IgD-negative memory B cell (primary cell): ENCODE data around the gene NRGN. TPM values are rescaled to one million over a fixed set of nuclear protein-coding genes. Genes with fewer than 3 reads are reported as not detected.

Experiments
- H3K27ac Mint-ChIP-seq, 3 donors: one replicate each; pipeline ENCODE4 v1.8.0; 2020 to 2022; ENCODE audit warnings: mild to moderate bottlenecking in 3 of 3, mixed read lengths in 3 of 3, moderate library complexity in 1 of 3
- H3K27me3 Mint-ChIP-seq: one replicate; pipeline ENCODE4 v1.8.0; 2021; ENCODE audit warnings: mixed read lengths
- H3K36me3 Mint-ChIP-seq: one replicate; pipeline ENCODE4 v1.8.0; 2020; ENCODE audit warnings: mild to moderate bottlenecking, mixed read lengths
- H3K4me1 Mint-ChIP-seq, 3 donors: one replicate each; pipeline ENCODE4 v1.8.0; 2020 to 2022; ENCODE audit warnings: mixed read lengths in 3 of 3, mild to moderate bottlenecking in 1 of 3
- H3K4me3 Mint-ChIP-seq, 4 donors: one replicate each; pipeline ENCODE4 v1.8.0; 2020 to 2022; ENCODE audit warnings: mild to moderate bottlenecking in 4 of 4, mixed read lengths in 4 of 4, moderate library complexity in 3 of 4
- H3K9me3 Mint-ChIP-seq, 3 donors: one replicate each; pipeline ENCODE4 v1.8.0; 2020 to 2021; ENCODE audit warnings: mixed read lengths in 3 of 3, mild to moderate bottlenecking in 1 of 3
- polyA plus RNA-seq: library from polyadenylated mRNA; unstranded; fragments of 300-500 nt; fragmentation: Illumina TruSeq; gene quantifications from one replicate; pipeline ENCODE4 v1.2.3, GENCODE V29; 2021

NRGN gene
- polyA plus RNA-seq, 1 donor from 2014 or later, result 4.6 TPM

DNA sequence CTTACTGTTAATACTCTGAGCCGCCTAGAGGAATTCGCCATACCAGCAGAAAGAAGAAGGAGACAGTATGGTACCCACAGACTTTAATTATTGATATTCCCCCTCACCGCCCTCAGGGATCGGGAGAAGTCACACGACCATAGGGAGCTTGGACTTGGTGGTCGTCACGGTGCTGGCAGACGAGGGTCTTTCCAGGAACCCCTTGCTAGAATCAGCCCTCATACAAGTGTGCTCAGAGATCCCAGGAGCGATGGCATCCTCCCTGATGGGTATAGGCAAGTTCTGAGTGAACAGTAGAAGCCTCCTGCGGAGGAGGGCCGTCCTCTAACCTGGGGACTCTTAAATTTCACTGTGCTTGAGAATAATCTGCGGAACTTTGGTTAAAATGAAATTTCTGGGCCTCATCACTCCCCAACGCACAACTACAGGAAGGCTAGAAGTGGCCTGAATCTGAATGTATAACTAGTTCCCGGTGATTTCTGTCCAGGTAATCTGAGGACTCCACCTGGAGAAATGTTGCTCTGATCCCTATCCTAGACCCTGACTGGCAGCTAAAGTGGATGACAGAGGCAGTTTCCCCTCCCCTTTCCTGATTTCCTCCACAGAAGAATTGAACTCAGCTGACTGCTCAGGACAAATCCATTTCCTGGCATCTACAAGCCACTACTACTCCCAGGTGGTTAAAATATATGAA is 7.8 kb downstream of the NRGN start:
- H3K27ac Mint-ChIP-seq, result peak overlapping the region in 1 of 3 donors; percentile 94
- H3K36me3 Mint-ChIP-seq, result peaks cover 2% of the 10 kb centered on the region
- no peaks in the 10 kb centered on the region for H3K9me3 Mint-ChIP-seq
- H3K4me1 Mint-ChIP-seq, result peaks cover 12 to 19% (median 15%) of the 10 kb centered on the region in 3 donors
- peaks cover 13% of the 10 kb centered on the region for H3K27me3 Mint-ChIP-seq
- H3K4me3 Mint-ChIP-seq, result peak overlapping the region; percentile 81 to 100 (median 98)

DNA sequence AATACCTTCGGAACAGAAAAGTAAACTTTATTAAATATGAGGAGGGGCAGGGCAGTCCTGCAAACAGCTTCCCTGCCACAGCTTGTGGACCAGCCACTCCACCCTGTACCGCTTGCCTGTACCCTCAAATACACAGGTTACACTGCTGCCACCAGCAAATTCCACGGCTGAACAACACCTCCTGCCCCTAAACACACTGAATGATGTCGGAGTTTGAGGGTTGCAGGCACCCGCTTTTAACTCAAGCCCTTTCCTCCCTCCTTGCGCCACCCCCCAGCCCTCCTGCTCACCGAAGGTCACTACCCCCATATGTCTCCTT is 8.3 kb downstream of the NRGN start:
- H3K27me3 Mint-ChIP-seq, result peaks cover 13% of the 10 kb centered on the region
- H3K9me3 Mint-ChIP-seq, result no peaks in the 10 kb centered on the region
- peak overlapping the region in 2 of 4 donors; percentile 73 to 81 for H3K4me3 Mint-ChIP-seq
- H3K36me3 Mint-ChIP-seq, result peaks cover 2% of the 10 kb centered on the region
- H3K4me1 Mint-ChIP-seq, result peaks cover 12 to 19% (median 15%) of the 10 kb centered on the region in 3 donors
- H3K27ac Mint-ChIP-seq, result no peak overlapping the region

DNA sequence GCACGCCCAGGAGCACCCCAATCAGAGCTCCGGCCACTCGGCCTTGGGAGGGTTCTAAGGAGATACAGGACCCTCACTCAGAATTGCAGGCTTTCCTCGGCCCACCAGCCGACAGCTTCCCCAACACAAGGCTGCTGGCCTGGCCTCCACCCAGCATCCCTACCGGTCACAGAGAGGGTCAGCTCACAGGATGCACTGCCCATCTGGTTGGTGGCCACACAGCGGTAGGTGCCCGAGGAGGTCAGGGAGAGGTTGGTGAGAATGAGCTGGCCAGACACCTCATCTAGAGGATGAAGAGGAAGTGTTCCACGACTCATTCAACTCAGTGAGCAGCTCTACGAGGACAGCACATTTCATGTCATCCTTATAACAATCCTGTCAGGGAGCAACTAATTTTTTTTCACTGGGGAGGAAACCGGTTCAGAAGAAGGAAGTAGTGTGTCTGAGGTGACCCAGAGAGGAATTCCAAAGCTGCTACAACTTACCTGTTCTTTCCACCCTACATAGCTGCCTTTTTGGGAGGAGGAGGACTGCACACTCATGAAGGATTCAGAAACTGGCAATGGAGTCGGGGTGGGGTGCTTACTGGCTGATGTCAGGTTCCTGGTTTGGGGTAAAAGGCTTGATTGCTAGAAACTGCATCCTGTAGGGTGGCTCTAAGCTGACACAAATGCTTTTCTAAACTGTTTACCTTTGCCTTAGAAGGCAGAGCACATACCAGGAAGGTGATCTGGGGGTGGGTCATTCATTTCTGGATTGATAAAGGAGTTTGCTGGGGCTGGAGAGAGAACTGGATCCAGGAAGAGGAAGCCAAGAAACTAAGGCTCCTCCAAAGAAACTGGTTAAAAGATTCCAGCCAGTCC is 9.0 kb downstream of the NRGN start:
- H3K4me3 Mint-ChIP-seq, result peak overlapping the region in 2 of 4 donors; percentile 73 to 81
- H3K9me3 Mint-ChIP-seq, result no peaks in the 10 kb centered on the region
- H3K4me1 Mint-ChIP-seq, result peaks cover 12 to 19% (median 15%) of the 10 kb centered on the region in 3 donors
- peak overlapping the region in 2 of 3 donors; percentile 63 to 83 for H3K27ac Mint-ChIP-seq
- peaks cover 2% of the 10 kb centered on the region for H3K36me3 Mint-ChIP-seq
- H3K27me3 Mint-ChIP-seq, result peaks cover 10% of the 10 kb centered on the region

DNA sequence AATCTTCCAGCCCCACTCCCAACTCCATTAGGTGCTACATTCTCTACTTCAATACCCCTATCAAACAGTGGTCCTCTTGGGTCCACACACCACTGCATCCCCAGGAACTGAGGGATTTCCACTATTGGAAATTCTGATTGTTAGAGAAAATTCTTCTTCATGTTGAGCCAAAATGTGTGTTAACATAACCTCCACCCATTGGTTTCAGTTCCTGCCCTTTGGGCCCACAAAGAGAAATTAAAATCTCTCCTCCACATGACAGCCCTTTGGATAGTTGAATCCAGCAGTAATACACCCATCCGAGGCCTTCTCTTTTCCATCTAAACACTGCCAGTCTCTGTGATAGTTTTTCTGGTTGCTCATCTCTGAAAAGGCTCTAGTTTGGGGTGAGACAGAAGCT is 10.2 kb downstream of the NRGN start:
- Mint-ChIP-seq H3K27ac (no peak overlapping the region), H3K9me3 (no peaks in the 10 kb centered on the region), H3K36me3 (peaks cover 2% of the 10 kb centered on the region), H3K4me3 (peak overlapping the region in 3 of 4 donors; percentile 44 to 65 (median 59)), H3K4me1 (peaks cover 12 to 19% (median 15%) of the 10 kb centered on the region in 3 donors), H3K27me3 (peaks cover 9% of the 10 kb centered on the region)

DNA sequence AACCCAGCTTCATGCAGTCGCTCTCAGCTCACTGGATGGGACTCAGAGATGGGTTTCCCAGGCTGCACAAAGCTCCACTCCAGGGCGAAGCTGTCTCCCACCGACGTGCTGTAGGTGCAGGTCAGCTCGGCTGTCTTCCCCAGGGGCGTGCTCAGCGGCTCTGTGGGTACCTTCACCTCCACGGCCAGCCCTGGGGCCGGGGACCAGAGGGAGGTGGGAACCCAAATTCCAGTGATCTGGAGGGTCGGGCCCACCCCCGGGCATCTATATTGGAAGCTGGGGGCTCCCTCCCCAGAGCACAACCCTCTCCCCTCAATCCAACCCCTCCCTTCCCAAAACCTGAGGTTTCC is 11.6 kb downstream of the NRGN start:
- H3K9me3 Mint-ChIP-seq, result no peaks in the 10 kb centered on the region
- H3K27ac Mint-ChIP-seq, result no peak overlapping the region
- H3K36me3 Mint-ChIP-seq, result peaks cover 2% of the 10 kb centered on the region
- no peak overlapping the region for H3K4me3 Mint-ChIP-seq
- peaks cover 9% of the 10 kb centered on the region for H3K27me3 Mint-ChIP-seq
- H3K4me1 Mint-ChIP-seq, result peaks cover 12 to 16% (median 13%) of the 10 kb centered on the region in 3 donors

DNA sequence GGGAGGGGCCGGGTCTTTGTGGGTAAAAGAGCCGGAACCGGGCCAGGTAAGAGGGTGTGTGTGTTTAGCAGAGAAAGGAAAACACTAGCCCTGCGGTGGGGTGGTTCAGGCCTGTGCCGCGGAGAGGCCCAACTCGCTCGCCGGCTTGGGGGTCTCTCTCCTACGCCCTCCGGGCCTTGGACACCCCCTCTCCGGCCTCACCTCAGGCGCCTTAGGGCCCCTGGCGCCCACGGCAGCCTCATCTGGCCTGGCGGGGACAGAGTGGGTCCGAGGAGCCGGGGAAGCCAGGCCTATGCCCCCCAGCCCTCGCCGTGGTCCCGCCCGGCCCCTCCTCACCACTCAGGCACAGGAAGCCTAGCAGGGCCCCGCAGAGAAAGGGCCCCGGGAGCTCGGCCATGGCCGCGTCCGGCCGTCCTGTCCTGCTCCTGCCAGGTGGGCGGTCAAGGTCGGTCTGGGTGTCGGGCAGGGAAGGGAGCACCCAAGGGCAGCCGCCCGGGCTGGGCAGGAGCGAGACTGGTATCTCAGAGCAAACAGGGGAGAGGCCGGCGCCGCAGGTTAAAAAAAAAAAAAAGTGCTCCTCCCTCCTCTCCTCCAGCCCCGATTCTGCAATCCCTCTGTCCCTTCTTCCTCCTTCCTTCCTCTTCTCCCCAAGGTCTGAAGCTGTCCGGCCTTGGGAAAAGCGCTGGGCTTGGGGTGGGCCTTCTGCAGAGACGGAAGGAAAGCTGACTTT is 12.2 kb downstream of the NRGN start, which contains the start of gene VSIG2:
TSS of gene VSIG2 (minus strand) at position 515 of the 730 bp plus-strand sequence. CDS start at position 397, 118 bp downstream.
- Mint-ChIP-seq H3K4me1 (peaks cover 12 to 17% (median 16%) of the 10 kb centered on the region in 3 donors), H3K4me3 (peak within 1 kb of the TSS in 1 of 4 donors; percentile 1), H3K9me3 (no peaks in the 10 kb centered on the region), H3K36me3 (peaks cover 2% of the 10 kb centered on the region), H3K27ac (no peak within 1 kb of the TSS), H3K27me3 (peaks cover 11% of the 10 kb centered on the region)

DNA sequence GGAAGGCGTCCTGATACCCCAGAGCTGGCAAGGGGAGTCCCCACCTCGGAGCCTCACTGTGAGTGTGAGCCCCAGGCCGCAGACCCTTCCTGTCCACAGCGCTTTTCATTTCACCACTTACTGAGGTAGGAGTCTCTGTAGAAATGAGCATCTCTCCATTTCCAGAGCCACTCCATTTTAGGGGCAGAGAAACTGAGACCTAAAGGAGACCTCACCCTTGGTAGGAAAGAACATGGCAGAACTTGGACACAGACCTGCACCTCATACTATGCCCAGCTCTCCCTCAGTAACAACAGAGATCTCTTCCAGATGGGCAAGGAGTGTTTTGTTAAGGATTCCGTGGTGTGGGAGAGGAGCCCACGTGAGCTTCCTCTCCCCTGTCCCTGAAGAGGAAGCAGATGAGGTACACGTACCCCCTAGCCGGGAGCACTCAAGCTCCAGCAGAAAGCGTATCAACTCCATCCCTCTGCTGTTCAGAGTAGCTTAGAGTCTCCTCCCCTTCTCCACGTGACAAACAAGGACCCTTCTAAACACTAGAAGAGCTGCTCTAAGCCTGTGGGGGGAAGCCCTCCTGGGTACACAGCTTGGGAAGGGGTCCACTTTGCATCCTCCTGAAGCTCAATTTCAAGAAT is 12.8 kb downstream of the NRGN start:
- Mint-ChIP-seq H3K4me3 (no peak overlapping the region), H3K4me1 (peaks cover 12 to 17% (median 16%) of the 10 kb centered on the region in 3 donors), H3K27me3 (peaks cover 15% of the 10 kb centered on the region), H3K9me3 (no peaks in the 10 kb centered on the region), H3K27ac (no peak overlapping the region), H3K36me3 (peaks cover 2% of the 10 kb centered on the region)

DNA sequence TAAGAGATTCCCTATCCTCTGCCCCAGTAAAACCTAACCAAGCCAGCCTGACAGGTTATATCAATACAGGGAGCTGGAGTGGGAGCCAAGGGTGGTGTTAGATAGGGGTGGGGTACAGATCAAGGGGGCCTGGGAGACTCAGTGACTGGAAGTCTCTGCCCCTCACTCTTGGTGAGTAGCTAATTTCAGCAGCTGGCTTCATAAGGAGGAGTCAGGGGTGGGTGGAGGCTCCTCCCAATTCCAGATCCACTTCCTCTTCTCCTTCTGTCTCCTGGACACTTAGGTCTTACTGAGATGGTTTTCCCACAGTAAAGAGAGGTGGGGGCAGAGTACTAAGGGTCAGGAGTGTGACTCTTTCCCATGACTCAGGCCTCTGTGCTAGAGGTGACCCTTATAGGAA is 13.5 kb downstream of the NRGN start:
- Mint-ChIP-seq H3K27ac (peak overlapping the region in 1 of 3 donors; percentile 36), H3K4me1 (peaks cover 14 to 18% (median 15%) of the 10 kb centered on the region in 3 donors), H3K4me3 (no peak overlapping the region)

DNA sequence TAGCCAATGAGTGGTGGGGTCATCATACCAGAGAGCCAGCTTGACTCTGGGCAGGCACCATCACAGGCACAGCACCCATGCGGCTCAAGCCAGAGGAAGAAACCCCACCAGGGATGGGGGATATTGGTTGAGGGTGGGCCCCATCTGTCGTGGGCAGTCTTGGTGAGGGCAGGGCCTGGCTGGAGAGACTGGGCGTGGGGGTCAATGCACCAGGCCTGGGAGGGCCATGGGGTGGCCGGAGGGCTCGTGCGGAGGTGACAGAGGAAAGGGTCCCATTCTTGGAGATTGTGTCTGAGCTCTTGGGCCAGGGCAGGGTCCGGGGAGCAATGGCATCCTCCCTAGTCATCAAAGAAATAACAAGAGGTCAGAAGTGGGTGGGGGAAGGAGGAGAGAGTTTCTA is 13.9 kb downstream of the NRGN start:
- peaks cover 20% of the 10 kb centered on the region for H3K27me3 Mint-ChIP-seq
- peaks cover 2% of the 10 kb centered on the region for H3K36me3 Mint-ChIP-seq
- peaks cover 16 to 20% (median 17%) of the 10 kb centered on the region in 3 donors for H3K4me1 Mint-ChIP-seq
- H3K9me3 Mint-ChIP-seq, result no peaks in the 10 kb centered on the region
- H3K4me3 Mint-ChIP-seq, result no peak overlapping the region
- H3K27ac Mint-ChIP-seq, result peak overlapping the region in 2 of 3 donors; percentile 15 to 36

More for the DNA sequence above, 13.5 kb downstream of the NRGN start:
- Mint-ChIP-seq H3K36me3 (peaks cover 2% of the 10 kb centered on the region), H3K9me3 (no peaks in the 10 kb centered on the region), H3K27me3 (peaks cover 18% of the 10 kb centered on the region)

DNA sequence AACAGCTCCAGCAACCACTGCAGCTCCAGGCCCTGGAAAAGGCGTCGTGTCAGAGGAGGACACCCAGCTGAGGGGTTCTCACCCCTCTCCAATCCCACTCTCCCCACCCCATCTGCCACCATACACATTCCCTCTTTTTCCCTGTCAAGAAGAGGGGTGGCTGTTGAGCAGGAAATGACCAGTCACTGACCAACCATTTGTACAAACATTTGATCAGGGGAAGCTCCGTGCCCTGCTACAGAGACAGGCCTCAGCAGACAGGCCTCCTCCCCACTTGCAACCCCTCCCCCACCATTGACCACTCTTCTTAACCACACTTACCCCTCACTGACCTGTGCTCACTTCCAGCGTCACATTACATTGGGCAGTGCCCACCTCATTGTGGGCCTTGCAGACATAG is 14.6 kb downstream of the NRGN start:
- H3K27me3 Mint-ChIP-seq, result peaks cover 25% of the 10 kb centered on the region
- H3K27ac Mint-ChIP-seq, result peak overlapping the region in 1 of 3 donors; percentile 15
- H3K9me3 Mint-ChIP-seq, result no peaks in the 10 kb centered on the region
- peaks cover 12 to 21% (median 16%) of the 10 kb centered on the region in 3 donors for H3K4me1 Mint-ChIP-seq
- H3K4me3 Mint-ChIP-seq, result no peak overlapping the region
- peaks cover 2% of the 10 kb centered on the region for H3K36me3 Mint-ChIP-seq

DNA sequence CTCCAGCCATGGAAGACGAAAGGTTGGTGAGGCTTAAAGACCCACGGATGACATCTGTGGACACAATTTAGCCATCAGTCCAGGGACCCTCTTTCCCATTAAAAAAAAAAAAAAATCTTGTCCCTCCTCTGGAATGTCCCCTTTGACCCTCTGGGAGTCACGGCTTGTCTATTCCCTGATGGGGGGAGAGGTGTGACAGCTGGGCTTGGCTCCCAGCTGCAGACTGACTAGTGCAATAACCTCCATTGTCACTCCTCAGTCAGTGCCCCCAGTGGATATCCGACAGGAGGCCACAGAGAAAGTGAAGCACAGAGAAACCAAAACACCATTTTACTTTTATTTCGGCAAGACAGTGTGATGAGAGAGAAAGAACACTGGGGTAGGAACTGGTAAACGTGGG is 15.0 kb downstream of the NRGN start:
- Mint-ChIP-seq H3K27me3 (peaks cover 25% of the 10 kb centered on the region), H3K36me3 (peaks cover 2% of the 10 kb centered on the region)

DNA sequence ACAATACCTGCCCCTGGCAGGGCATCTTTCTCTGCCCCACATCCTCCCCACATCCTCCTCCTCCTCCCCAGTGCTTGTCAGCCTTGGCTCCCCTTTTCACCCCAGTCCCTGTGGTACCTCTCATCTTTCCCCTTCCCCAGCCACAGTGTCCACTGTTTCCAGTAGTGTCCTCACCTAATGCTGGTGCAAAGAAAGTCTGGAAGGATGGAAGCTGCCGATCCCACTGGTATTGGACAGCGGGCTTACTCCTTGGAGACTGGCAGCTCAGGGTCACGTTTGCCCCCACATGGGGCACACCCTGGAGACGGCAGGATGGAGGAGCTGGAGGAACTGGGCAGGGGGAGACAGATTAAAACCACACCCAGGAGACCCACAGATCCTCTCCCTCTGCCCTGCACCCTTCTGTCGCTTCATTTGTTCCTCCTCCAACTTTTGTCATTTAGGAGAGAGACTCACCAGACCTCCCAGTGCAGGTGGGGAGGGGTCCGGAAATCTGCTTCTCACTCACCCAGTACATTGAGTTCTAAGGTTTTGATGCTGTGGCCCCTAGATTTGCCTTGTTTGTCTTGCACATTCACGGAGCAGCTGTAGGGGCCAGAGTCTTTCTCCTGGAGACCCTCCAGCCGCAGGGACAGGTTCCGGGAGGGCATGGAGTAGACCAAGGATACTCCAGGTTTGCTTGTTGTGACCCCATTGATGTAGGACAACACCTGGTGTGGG is 16.5 kb downstream of the NRGN start:
- peaks cover 30% of the 10 kb centered on the region for H3K27me3 Mint-ChIP-seq
- peak overlapping the region in 1 of 3 donors; percentile 65 for H3K27ac Mint-ChIP-seq
- H3K9me3 Mint-ChIP-seq, result no peaks in the 10 kb centered on the region
- H3K4me3 Mint-ChIP-seq, result no peak overlapping the region
- no peaks in the 10 kb centered on the region for H3K36me3 Mint-ChIP-seq
- peaks cover 11 to 23% (median 18%) of the 10 kb centered on the region in 3 donors for H3K4me1 Mint-ChIP-seq

More for the DNA sequence above, 15.0 kb downstream of the NRGN start:
- Mint-ChIP-seq H3K4me1 (peaks cover 12 to 19% (median 15%) of the 10 kb centered on the region in 3 donors), H3K4me3 (no peak overlapping the region), H3K9me3 (no peaks in the 10 kb centered on the region), H3K27ac (no peak overlapping the region)

DNA sequence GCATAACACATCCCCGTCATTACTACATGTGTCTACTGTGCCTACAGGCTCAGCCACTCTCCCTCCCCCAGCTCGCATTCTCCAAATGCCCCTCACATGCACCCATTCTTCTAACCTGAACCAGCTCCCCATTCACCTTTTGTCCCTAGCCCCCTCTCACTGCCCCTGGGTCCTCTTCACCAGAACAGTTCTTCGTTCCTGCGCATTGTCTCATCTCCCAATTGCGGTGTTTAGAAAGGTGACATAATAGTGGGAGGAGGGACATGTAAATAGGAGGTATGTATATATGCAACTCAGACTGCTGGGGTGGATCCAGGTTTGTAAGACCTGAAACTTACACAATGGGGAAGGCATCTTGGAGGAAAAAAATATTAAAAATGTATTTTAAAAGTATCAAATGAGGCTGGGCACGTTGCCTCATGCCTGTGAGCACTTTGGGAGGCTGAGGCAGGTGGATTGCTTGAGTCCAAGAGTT is 17.0 kb downstream of the NRGN start:
- peak overlapping the region in 1 of 3 donors; percentile 65 for H3K27ac Mint-ChIP-seq
- peak overlapping the region in 1 of 4 donors; percentile 36 for H3K4me3 Mint-ChIP-seq
- no peaks in the 10 kb centered on the region for H3K36me3 Mint-ChIP-seq
- H3K4me1 Mint-ChIP-seq, result peaks cover 11 to 29% (median 18%) of the 10 kb centered on the region in 3 donors
- H3K27me3 Mint-ChIP-seq, result peaks cover 30% of the 10 kb centered on the region
- no peaks in the 10 kb centered on the region for H3K9me3 Mint-ChIP-seq

DNA sequence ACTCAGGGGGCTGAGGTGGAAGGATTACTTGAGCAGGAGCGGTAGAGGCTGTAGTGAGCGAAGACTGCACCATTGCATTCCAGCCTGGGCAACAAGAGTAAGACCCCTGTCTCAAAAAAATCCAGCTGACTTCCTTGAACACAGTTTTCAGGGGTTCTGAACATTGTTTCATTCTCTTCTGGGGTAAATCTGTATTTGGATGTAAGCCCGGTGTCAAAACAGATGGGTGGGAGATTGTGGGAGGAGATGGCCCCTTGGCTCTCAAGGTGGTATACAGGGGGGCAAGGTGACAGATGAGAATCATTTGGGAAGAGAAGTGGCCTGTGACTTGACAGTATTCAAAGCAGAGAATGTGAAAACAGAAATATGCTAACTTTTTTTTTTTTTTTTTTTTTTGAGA is 17.6 kb downstream of the NRGN start:
- peak overlapping the region in 1 of 3 donors; percentile 50 for H3K27ac Mint-ChIP-seq
- peaks cover 30% of the 10 kb centered on the region for H3K27me3 Mint-ChIP-seq
- H3K9me3 Mint-ChIP-seq, result no peaks in the 10 kb centered on the region
- peaks cover 11 to 29% (median 18%) of the 10 kb centered on the region in 3 donors for H3K4me1 Mint-ChIP-seq
- H3K4me3 Mint-ChIP-seq, result peak overlapping the region in 1 of 4 donors; percentile 36
- no peaks in the 10 kb centered on the region for H3K36me3 Mint-ChIP-seq
